OCI-LY1 (cell line): ENCODE results near the gene COQ9.

Experiments
- H2AFZ ChIP-seq: fragments of 200-600 bp; sonication (generic), shearing (Covaris generic); 2 replicates; pipeline ENCODE4 v1.6.0; 2014; ENCODE audit warnings: antibody characterized with exemption, mild to moderate bottlenecking, low read length
- H3F3A ChIP-seq: fragments of 200-600 bp; sonication (generic), shearing (Covaris generic); 2 replicates; pipeline ENCODE4 v1.6.0; 2014; ENCODE audit warnings: mild to moderate bottlenecking, antibody characterized with exemption, low read length, moderate library complexity; ENCODE audit not compliant: insufficient read depth
- H3K27ac ChIP-seq: fragments of 200-600 bp; sonication (generic); 2 replicates; pipeline ENCODE4 v1.5.1; 2014; ENCODE audit warnings: low read length, mixed run types, mild to moderate bottlenecking, low read depth; ENCODE audit not compliant: poor library complexity, severe bottlenecking
- H3K27me3 ChIP-seq: fragments of 200-600 bp; sonication (generic); 2 replicates; pipeline ENCODE4 v1.6.0; 2014; ENCODE audit warnings: antibody characterized with exemption, mild to moderate bottlenecking, low read length, moderate library complexity; ENCODE audit not compliant: insufficient read depth
- H3K36me3 ChIP-seq: fragments of 200-600 bp; sonication (generic); 2 replicates; pipeline ENCODE4 v1.6.1; 2014; ENCODE audit warnings: mild to moderate bottlenecking, antibody characterized with exemption, low read length, moderate library complexity, mixed read lengths; ENCODE audit not compliant: insufficient read depth
- H3K4me1 ChIP-seq: fragments of 200-600 bp; sonication (generic); 2 replicates; pipeline ENCODE4 v1.5.1; 2014; ENCODE audit warnings: mild to moderate bottlenecking, low read length, moderate library complexity; ENCODE audit not compliant: insufficient read depth, severe bottlenecking
- H3K4me2 ChIP-seq: fragments of 200-600 bp; sonication (generic), shearing (Covaris generic); 2 replicates; pipeline ENCODE4 v1.6.1; 2014; ENCODE audit warnings: low read length
- H3K4me3 ChIP-seq: fragments of 200-600 bp; sonication (generic); 2 replicates; pipeline ENCODE4 v1.5.1; 2014; ENCODE audit warnings: low read length, low read depth, mild to moderate bottlenecking, mixed read lengths; ENCODE audit not compliant: poor library complexity, severe bottlenecking
- H3K79me2 ChIP-seq: fragments of 200-600 bp; shearing (Covaris generic); 2 replicates; pipeline ENCODE4 v1.6.1; 2016; ENCODE audit warnings: mixed run types, low read length, mixed read lengths; ENCODE audit not compliant: insufficient read depth
- H3K9ac ChIP-seq: fragments of 200-600 bp; sonication (generic), shearing (Covaris generic); 2 replicates; pipeline ENCODE4 v1.6.1; 2014; ENCODE audit warnings: mild to moderate bottlenecking, low read length, mixed read lengths
- H3K9me2 ChIP-seq: fragments of 200-600 bp; sonication (generic), shearing (Covaris generic); 2 replicates; pipeline ENCODE4 v1.6.1; 2014; ENCODE audit warnings: low read depth, mild to moderate bottlenecking, low read length, mixed read lengths
- H3K9me3 ChIP-seq: fragments of 200-600 bp; shearing (Covaris generic); 2 replicates; pipeline ENCODE4 v1.6.1; 2014; ENCODE audit warnings: low read length, mixed read lengths
- H4K20me1 ChIP-seq: fragments of 200-600 bp; sonication (generic), shearing (Covaris generic); 2 replicates; pipeline ENCODE4 v1.6.0; 2016; ENCODE audit warnings: mild to moderate bottlenecking, low read length; ENCODE audit not compliant: insufficient read depth
- CTCF ChIP-seq: fragments of 200-600 bp; sonication (generic), shearing (Covaris generic); IDR thresholded peaks from 2 replicates; pipeline ENCODE4 v1.5.1; 2017; ENCODE audit warnings: mild to moderate bottlenecking, antibody characterized with exemption, low read length, moderate library complexity, mixed read lengths
- EZH2 ChIP-seq: fragments of 200-600 bp; sonication (generic), shearing (Covaris generic); IDR thresholded peaks from 2 replicates; pipeline ENCODE4 v1.8.0; 2017; ENCODE audit warnings: borderline replicate concordance, mixed run types, mild to moderate bottlenecking, antibody characterized with exemption, low read length, moderate library complexity, mixed read lengths

Gene COQ9

GRCh38 chr16:57479205-57479975 is 32.1 kb downstream of the COQ9 start:
- no peak overlapping the region for H3K27ac ChIP-seq
- H3K36me3 ChIP-seq = no peaks in the 10 kb centered on the region
- H2AFZ ChIP-seq = no peak overlapping the region
- no peak overlapping the region for H3K4me3 ChIP-seq
- 0 out of 2 replicates have a peak, but pooled peaks cover 3% of the 10 kb centered on the region for H3K27me3 ChIP-seq
- TF ChIP-seq EZH2 (no peak), CTCF (no peak)
- no peak overlapping the region for H3K9ac ChIP-seq
- no peaks in the 10 kb centered on the region for H3K9me2 ChIP-seq
- H3K4me1 ChIP-seq = peaks cover 4% of the 10 kb centered on the region
- no peaks in the 10 kb centered on the region for H3K79me2 ChIP-seq
- H3F3A ChIP-seq = no peaks in the 10 kb centered on the region
- no peak overlapping the region; the same call in 1 of the 2 replicates for H3K4me2 ChIP-seq
- H3K9me3 ChIP-seq = no peaks in the 10 kb centered on the region
- no peaks in the 10 kb centered on the region for H4K20me1 ChIP-seq

- H3K36me3 ChIP-seq = no peaks in the 10 kb centered on the region
- no peak overlapping the region for H3K9ac ChIP-seq
- H3K27me3 ChIP-seq = 0 out of 2 replicates have a peak, but pooled peaks cover 3% of the 10 kb centered on the region
- no peaks in the 10 kb centered on the region for H3K79me2 ChIP-seq
- TF ChIP-seq EZH2 (no peak), CTCF (no peak)
- H2AFZ ChIP-seq = no peak overlapping the region
- H3K27ac ChIP-seq = no peak overlapping the region
- no peak overlapping the region for H3K4me3 ChIP-seq
- no peaks in the 10 kb centered on the region for H3K9me3 ChIP-seq
- no peak overlapping the region for H3K4me2 ChIP-seq
- no peaks in the 10 kb centered on the region for H4K20me1 ChIP-seq
- H3K4me1 ChIP-seq = peaks cover 4% of the 10 kb centered on the region
- no peaks in the 10 kb centered on the region for H3F3A ChIP-seq
- no peaks in the 10 kb centered on the region for H3K9me2 ChIP-seq
Observed at GRCh38 chr16:57479976-57480753, 32.9 kb downstream of the COQ9 start.

- Histone ChIP-seq H3K79me2 (no peaks in the 10 kb centered on the region), H3K4me2 (no peak overlapping the region), H3K36me3 (no peaks in the 10 kb centered on the region), H3F3A (no peaks in the 10 kb centered on the region), H3K4me1 (peaks cover 6% of the 10 kb centered on the region), H3K9ac (no peak overlapping the region), H3K9me3 (no peaks in the 10 kb centered on the region), H3K27ac (no peak overlapping the region), H4K20me1 (no peaks in the 10 kb centered on the region), H3K9me2 (no peaks in the 10 kb centered on the region), H3K4me3 (no peak overlapping the region), H2AFZ (no peak overlapping the region), H3K27me3 (0 out of 2 replicates have a peak, but pooled peaks cover 6% of the 10 kb centered on the region)
- no peak for TF ChIP-seq CTCF
- TF ChIP-seq EZH2 = no peak
Observed at GRCh38 chr16:57480754-57481230, 33.5 kb downstream of the COQ9 start.
